UCSD-AML1 (cell line): ENCODE results near the gene SLC19A3.

Source experiments
- DNase-seq: peaks from one replicate; lab custom pipeline; 2025; ENCODE audit not compliant: unreplicated experiment; lab: John Stamatoyannopoulos, UW

Gene SLC19A3

DNA sequence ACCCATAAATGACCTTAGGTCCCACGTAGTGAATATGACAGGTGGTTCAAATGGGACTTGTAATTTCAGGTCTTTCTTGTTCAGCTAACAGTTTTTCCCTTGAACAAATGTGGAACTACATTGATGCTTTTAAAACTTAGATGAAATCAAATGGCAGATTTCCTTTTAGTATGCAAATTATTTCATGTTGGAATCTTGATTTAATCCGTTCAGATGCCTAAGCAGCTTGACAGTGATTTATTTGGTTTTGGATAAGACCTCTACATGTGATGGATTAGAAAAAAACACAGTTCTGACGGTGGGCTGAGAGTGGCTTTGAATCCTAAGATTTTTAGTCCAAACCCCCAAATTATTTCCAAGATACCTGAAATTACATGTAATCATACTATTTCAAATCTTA, 83.6 kb downstream of the SLC19A3 start:
- DNase-seq = no peak
